Omental fat pad (tissue), 4 donors: Measurements from ENCODE around the gene PTPN13. TPM values are rescaled to one million over a fixed set of nuclear protein-coding genes. Genes with fewer than 3 reads are reported as not detected.

Experiments
- ATAC-seq: fragments of 150-250 bp; one replicate; pipeline ENCODE4 v1.9.1; 2016; ENCODE audit warnings: mild to moderate bottlenecking, moderate library complexity; ENCODE audit not compliant: low FRiP score
- DNase-seq: peaks from one replicate; pipeline ENCODE4 v3.0.0-alpha.2; 2019; ENCODE audit warnings: low spot score
- total RNA-seq, 4 donors: library from RNA; depleted of rRNA; stranded (reverse); fragments of >200 nt; gene quantifications; one replicate each; pipeline ENCODE4 v1.1.0, GENCODE V29; 2016
- TF ChIP-seq, protein P1 (sequence below), 3 donors: fragments of 450-650 bp; IDR thresholded peaks; one replicate each; pipeline ENCODE4 v1.5.1; 2016 to 2017; ENCODE audit warnings: antibody characterized with exemption in 3 of 3, mild to moderate bottlenecking in 3 of 3, moderate library complexity in 2 of 3

Gene PTPN13
- total RNA-seq, 4 donors from 2014 or later, result 23.4 to 80.1 (median 26.2) TPM

DNA sequence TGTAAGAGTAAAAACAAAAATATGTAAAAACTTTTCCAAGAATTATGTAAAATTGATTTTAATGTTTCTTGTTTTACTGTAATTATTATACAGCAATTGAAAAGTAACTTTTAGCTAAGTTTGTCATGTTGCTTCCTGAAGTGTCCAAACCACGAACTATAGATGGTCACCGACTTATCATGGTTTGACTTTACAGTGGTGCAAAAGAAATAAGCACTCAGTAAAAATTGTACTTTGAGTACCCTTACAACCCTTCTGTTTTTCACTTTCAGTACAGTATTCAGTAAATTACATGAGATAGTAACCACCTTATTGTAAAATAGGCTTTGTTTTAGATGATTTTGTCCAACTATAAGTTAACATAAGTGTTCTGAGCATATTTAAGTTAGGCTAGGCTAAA is 161.3 kb downstream of the PTPN13 start:
- TF ChIP-seq, protein P1, sequence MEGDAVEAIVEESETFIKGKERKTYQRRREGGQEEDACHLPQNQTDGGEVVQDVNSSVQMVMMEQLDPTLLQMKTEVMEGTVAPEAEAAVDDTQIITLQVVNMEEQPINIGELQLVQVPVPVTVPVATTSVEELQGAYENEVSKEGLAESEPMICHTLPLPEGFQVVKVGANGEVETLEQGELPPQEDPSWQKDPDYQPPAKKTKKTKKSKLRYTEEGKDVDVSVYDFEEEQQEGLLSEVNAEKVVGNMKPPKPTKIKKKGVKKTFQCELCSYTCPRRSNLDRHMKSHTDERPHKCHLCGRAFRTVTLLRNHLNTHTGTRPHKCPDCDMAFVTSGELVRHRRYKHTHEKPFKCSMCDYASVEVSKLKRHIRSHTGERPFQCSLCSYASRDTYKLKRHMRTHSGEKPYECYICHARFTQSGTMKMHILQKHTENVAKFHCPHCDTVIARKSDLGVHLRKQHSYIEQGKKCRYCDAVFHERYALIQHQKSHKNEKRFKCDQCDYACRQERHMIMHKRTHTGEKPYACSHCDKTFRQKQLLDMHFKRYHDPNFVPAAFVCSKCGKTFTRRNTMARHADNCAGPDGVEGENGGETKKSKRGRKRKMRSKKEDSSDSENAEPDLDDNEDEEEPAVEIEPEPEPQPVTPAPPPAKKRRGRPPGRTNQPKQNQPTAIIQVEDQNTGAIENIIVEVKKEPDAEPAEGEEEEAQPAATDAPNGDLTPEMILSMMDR (IDR thresholded peaks at IDR 0.05), result no peak
- ATAC-seq (no peak), DNase-seq (no peak)

GRCh38 chr4:86757468-86757867 is 163.4 kb downstream of the PTPN13 start:
- no peak for ATAC-seq
- TF ChIP-seq, protein P1 (IDR thresholded peaks at IDR 0.05), result no peak
- no peak for DNase-seq

DNA sequence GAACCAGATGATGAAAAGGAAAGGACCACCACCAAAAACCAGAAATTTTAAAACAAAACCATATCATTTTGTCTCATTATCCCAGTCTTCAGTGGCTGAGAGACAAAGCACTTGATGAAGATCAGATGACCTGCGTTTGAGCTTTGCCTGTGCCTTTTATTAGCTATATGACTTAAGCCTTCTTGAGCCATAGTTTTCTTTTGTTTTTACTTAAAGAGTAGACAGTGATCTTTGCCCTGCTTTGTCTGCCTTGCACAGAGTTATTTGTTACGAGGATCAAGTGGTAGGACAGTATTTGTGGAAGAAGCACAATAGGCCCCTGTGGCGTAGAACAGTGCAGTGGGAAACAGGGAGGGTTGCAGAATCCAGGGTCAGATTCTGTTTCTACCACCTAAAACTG is 165.2 kb downstream of the PTPN13 start:
- DNase-seq (no peak), ATAC-seq (no peak)
- TF ChIP-seq, protein P1 (IDR thresholded peaks at IDR 0.05), result no peak

- DNase-seq (no peak), ATAC-seq (no peak)
- TF ChIP-seq, protein P1 (IDR thresholded peaks at IDR 0.05), result no peak
Measured at GRCh38 chr4:86762649-86763048, 168.5 kb downstream of the PTPN13 start.

GRCh38 chr4:86769794-86770193 is 175.7 kb downstream of the PTPN13 start:
- ATAC-seq (no peak), DNase-seq (no peak)
- TF ChIP-seq, protein P1 (IDR thresholded peaks at IDR 0.05), result no peak

- DNase-seq, result no peak
- ATAC-seq, result no peak
- TF ChIP-seq, protein P1 (IDR thresholded peaks at IDR 0.05), result no peak
Measured at GRCh38 chr4:86771141-86771540, 177.0 kb downstream of the PTPN13 start.

DNA sequence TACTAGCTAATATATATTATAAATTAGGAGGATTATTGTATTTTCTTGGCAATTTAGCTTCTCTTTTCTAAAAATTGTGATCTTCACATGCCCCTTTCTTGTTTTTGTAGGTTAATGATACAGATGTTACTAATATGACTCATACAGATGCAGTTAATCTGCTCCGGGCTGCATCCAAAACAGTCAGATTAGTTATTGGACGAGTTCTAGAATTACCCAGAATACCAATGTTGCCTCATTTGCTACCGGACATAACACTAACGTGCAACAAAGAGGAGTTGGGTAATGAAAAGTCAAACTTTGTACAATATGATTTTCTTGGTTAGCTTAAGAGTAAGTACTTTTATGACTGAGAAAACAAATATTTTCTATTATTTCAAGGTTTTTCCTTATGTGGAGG is 180.9 kb downstream of the PTPN13 start:
- ATAC-seq (no peak), DNase-seq (no peak)

More for the DNA sequence above, 180.9 kb downstream of the PTPN13 start:
- TF ChIP-seq, protein P1 (IDR thresholded peaks at IDR 0.05), result no peak
